Fibroblast of peridontal ligament (primary cell): Measurements from ENCODE around the gene GPX3.

Experiments used
- DNase-seq: peaks from one replicate; pipeline ENCODE4 v3.0.0-alpha.2; 2010; ENCODE audit errors: extremely low read depth

GPX3 gene

DNA sequence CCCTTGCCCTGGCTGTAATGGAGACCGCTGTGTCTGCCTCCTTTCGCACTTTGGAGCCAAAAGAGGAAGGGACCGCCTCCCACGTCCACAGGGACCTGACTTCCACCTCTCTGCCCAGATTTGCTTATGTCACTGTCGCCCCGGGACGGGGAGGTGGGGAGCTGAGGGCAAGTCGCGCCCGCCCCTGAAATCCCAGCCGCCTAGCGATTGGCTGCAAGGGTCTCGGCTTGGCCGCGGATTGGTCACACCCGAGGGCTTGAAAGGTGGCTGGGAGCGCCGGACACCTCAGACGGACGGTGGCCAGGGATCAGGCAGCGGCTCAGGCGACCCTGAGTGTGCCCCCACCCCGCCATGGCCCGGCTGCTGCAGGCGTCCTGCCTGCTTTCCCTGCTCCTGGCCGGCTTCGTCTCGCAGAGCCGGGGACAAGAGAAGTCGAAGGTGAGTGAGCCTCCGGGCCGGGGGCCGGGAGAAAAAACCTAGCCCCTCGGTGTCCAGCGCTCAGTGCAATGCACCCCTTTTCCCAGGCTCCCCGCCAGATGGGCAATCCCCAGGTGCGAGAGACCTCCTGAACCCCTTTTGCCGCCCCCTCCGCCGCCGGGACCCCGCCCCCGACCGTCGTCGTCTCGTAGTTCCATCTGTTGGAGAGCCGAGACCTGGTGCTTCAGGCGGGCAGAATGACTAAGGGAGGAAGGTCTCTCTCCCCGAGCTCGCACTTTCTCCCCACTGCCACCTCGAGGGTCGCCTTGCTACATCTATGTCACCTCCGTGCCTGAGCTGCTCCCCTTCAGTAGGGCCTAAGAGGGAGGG, at the start of gene GPX3:
TSS of gene GPX3 (plus strand) at position 288 of the 807 bp plus-strand sequence. CDS start at position 352, 64 bp downstream.
- DNase-seq, result peak; percentile 41

- DNase-seq, result no peak
Measured at GRCh38 chr5:150978590-150978989, 41.8 kb upstream of the GPX3 start.

DNA sequence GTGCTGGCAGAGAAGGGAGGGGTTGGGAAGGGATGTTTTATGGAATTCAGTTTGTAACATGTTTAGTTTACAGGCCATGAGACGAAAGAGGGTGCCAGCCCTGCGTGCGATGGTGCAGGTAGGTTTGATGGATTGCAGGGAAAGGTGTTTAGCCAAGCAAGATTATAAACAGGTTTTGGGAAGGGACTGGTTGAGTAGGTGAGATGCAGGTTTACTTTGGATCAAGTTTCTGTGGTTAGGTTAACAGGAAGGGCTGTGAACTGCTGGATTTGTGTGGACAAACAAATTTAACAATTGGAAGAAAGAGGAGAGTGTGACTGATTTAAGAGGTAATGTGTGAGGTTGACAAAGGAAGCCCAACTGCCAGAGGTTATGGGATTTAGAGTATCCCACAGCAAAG, 32.6 kb upstream of the GPX3 start:
- DNase-seq, result no peak

DNA sequence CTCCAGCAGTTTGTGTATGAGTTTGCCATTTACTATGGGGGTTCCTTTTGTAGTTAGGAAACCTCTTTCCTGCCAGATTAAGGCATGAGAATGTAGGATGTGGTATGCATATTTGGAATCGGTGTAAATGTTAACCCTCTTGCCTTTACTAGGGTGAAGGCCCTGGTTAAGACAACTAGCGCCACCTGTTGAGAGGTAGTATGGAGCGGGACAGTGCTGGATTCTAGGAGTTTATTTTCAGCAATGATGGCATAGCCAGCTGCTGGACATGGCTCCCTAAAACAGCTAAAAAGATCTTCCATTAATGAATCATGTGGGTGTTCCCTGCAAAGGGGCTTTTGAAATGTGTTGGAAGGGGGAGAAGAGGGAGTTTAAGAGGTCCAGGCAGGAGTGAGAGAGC, 30.7 kb upstream of the GPX3 start:
- DNase-seq, result no peak

DNA sequence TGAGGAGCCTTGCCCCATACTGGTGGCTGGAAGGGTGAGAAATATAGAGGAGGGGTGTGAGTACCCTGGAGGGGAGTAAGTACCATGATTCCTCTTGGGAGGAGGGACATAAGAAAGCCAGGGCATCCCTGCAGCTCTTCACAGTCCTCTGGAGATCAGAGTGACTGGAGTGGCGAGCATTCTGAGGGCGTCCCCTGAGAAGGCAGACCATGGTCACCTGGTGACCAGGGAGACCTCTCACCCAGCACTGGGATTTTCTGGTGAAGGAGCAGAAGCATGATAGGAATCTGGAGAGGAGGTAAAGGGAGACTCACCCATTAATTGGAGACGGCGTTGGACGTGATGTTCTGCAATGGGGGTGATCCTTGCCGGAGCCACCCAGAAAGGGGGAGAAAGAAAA, 27.7 kb upstream of the GPX3 start:
- DNase-seq, result no peak

- DNase-seq, result no peak
Measured at GRCh38 chr5:150993422-150993821, 27.0 kb upstream of the GPX3 start.

DNA sequence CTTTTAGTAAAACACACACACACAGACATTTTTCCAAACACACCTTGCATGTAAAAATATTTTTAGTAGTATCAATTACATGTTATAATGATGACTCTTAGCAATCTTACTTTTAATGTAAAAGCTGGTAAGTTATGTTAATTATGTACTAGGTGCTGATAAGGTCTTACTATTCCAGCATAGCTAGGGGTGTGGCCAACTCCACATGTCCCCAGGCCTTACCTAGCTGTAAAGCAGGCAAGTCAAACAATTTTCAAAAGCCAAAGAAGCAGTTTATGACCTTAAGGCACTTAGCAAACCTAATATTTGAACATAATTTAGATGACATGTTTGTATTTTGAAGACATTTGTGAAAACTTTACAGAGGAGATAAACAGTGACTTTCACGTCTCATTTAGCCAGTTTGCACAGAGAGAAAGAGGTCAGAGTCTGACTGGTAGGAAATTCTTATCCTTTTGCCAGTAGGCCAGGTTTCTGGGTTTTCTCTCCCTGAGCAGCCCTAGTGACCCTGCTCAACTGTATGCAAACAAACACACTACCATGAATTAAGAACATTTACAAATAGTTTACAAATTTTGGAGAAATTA, 26.5 kb upstream of the GPX3 start:
- DNase-seq, result no peak

GRCh38 chr5:150999704-151000442, 20.5 kb upstream of the GPX3 start:
- DNase-seq, result peak; percentile 22

GRCh38 chr5:151001436-151001835, 19.0 kb upstream of the GPX3 start:
- no peak for DNase-seq

DNA sequence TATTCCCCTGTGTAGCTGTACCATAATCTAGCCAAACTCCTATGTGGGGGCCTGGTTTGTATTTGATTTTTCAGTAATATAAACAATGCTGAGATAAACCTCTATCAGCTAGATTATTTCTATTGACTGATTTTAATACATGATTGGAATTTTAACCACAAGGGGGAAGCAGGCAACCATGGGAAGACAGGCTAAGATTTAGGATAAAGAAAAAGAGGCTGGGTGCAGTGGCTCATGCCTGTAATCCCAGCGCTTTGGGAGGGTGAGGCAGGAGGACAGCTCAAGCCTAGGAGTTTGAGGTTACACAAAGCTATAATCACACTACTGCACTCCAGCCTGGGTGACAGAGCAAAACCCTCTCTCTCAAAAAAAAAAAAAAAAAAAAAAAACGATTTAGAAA, 18.1 kb upstream of the GPX3 start:
- peak; percentile 72 for DNase-seq

- no peak for DNase-seq
Measured at GRCh38 chr5:151002681-151003502, 17.5 kb upstream of the GPX3 start.

DNA sequence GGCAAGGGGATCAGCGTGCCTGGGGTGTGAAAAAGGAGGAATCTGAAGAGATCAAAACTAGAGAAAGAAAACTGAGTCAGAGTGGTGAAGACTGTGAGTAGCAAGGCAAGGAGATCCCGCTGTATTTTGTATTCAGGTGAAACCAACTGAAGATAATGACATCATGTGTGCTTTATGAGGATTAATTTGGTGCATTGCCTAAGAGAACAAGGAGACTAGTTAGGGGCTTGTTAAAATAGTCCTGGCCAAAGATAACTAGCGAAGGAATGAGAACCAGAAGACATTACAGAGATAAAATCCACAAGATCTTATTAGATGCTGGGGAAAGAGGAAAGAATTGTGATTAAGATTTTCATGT, 16.9 kb upstream of the GPX3 start:
- DNase-seq, result no peak

DNA sequence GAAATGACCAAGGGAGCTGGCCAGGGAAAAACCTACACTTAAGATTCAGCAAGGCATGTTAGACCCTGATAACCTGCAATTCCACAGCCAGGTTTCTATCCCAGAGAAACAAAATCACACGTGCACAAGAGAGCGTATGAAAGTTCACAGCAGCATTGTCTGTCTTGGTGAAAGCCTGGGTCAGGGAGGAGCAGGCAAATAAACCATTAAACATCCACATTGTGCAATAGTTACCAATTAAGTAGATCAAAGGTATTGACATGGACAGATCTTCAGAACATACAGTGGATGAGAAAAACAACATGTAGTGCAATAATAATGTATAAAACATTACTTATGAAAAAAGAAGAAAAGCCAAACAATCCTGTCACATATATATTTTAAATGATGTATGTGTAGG, 15.9 kb upstream of the GPX3 start:
- DNase-seq, result no peak

- DNase-seq, result peak; percentile 53
Measured at GRCh38 chr5:151005187-151005949, 15.0 kb upstream of the GPX3 start.

- DNase-seq, result peak; percentile 93
Measured at GRCh38 chr5:151005950-151006576, 14.3 kb upstream of the GPX3 start.

- no peak for DNase-seq
Measured at GRCh38 chr5:151006704-151007334, 13.6 kb upstream of the GPX3 start.

GRCh38 chr5:151007430-151008209, 12.8 kb upstream of the GPX3 start:
- DNase-seq, result peak; percentile 24

DNA sequence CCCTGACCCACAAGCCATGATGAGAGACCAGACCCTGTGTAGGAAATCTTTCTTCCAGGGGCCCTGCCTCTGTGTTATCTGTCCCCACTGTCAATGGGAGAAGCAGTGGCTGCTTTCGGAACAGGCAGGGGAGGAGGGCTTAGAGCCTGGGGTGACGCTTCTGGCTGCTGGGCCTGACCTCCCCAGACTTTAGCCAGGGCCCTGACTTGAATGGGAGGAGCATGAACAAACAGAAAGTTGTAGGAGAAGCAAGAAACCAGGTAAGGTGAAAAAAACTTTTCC, 12.2 kb upstream of the GPX3 start:
- no peak for DNase-seq

DNA sequence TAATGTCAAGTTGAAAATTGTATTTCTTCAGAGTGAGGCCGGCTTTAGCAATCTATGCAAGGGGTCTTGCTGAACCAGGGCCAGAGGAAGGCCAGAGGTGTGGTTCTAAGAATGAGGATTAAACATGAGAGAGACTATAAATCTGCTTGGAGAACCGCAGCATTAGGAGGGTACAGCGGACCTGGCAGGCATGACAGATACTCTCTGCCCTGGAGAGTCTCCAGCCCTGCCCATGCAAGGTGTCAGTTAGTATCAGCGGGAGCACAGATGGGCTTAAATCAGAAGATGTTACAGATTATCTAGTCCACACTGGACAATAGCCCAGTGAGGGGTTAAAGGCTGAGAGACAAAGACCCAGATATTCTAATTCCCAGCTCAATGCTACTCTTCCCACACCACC, 11.5 kb upstream of the GPX3 start:
- DNase-seq, result no peak

- no peak for DNase-seq
Measured at GRCh38 chr5:151012862-151013261, 7.5 kb upstream of the GPX3 start.
